Pancreas (tissue), 10 donors: ENCODE data around the gene LRMDA. TPM values are rescaled to one million over a fixed set of nuclear protein-coding genes. Genes with fewer than 3 reads are reported as not detected.
A peak's percentile ranks its signal among the peaks of the same experiment; 100 is the strongest.

Experiments
- ATAC-seq, 4 donors: fragments of 200-7000 bp; cut with Tn5 transposase; one replicate each; pipeline versions ENCODE4 v1.8.0 to v1.9.1; 2020; ENCODE audit warnings: mild to moderate bottlenecking in 4 of 4, moderate library complexity in 4 of 4
- DNase-seq, 6 donors: peaks; one replicate each; pipeline ENCODE4 v3.0.0-alpha.2; 2020
- FAIRE-seq: peaks from 2 replicates; lab custom pipeline; 2012; peaks lifted over from hg19 to GRCh38; lab: Jason Lieb, UNC
- H3K27ac ChIP-seq, 4 donors: fragments of 200-600 bp; sonication (generic); 1 replicate in 3 of 4; 2 replicates in 1 of 4; pipeline versions ENCODE4 v1.5.0 to v1.8.0; 2020
- H3K27me3 ChIP-seq, 4 donors: fragments of 200-600 bp; one replicate each; pipeline ENCODE4 v1.8.0; 2021
- H3K36me3 ChIP-seq, 3 donors: fragments of 200-600 bp; sonication (generic) in 1 of 3; one replicate each; pipeline versions ENCODE4 v1.5.0 to v1.8.0; 2020 to 2021
- H3K4me1 ChIP-seq, 3 donors: fragments of 200-600 bp; one replicate each; pipeline ENCODE4 v1.8.0; 2021
- H3K4me3 ChIP-seq, 4 donors: fragments of 200-600 bp; sonication (generic) in 2 of 4; one replicate each; pipeline versions ENCODE4 v1.5.0 to v1.8.0; 2020 to 2021
- H3K9me3 ChIP-seq, 4 donors: fragments of 200-600 bp; one replicate each; pipeline ENCODE4 v1.8.0; 2021
- CTCF ChIP-seq, 4 donors: fragments of 200-600 bp; sonication (generic) in 3 of 4; IDR thresholded peaks; one replicate each; pipeline versions ENCODE4 v1.5.0 to v1.8.0; 2021; ENCODE audit warnings: antibody characterized with exemption in 4 of 4
- WGBS, 2 donors: extraction: QIAGEN DNeasy Blood & Tissue Kit; methylation state at CpG; one replicate each; pipeline ENCODE4 v1.1.7; 2013; 5-methylcytosine and 5-hydroxymethylcytosine counted together
- intact Hi-C, 3 donors: fragments of 100-400 bp; cut with DNase I; formaldehyde crosslinking; loops; one replicate each; pipeline versions ENCODE4 v1.11.1 to v1.14.2; 2022
- polyA plus RNA-seq, 2 donors: library from polyadenylated mRNA; stranded (reverse); fragments of 200-250 nt; gene quantifications; one replicate each; pipeline ENCODE4 v1.2.3, GENCODE V29; 2013
- total RNA-seq, 6 donors: library from RNA; stranded (reverse); fragmentation: NEBNext Ultra II Directional in 4 of 6; extraction: Animal tissue kit (Norgen Biotek cat#: 25700) in 4 of 6; gene quantifications; one replicate each; pipeline versions ENCODE4 v1.2.1 to v1.2.4, GENCODE V29; 2021 to 2023
- donor health status: healthy with polysubstance abuse.
- donor health status: DM: no; HTN: no; CAD: no; lungs with moderate emphysema.
- donor health status: DM: no; HTN: no; CAD: no.
- donor health status: control.
- donor health status: control.
- donor health status: Bipolar disorder and iron deficiency.
- donor health status: DM: yes; HTN: yes; CAD: no.
- donor health status: DM: no; HTN: no; CAD: no.
- donor health status: DM: no; HTN: no; CAD: no.
- donor health status: DM: yes; HTN: yes; CAD: no.

The LRMDA gene
- total and polyA plus RNA-seq, 8 donors, result 4.6 to 21.2 (median 13.4) TPM

DNA sequence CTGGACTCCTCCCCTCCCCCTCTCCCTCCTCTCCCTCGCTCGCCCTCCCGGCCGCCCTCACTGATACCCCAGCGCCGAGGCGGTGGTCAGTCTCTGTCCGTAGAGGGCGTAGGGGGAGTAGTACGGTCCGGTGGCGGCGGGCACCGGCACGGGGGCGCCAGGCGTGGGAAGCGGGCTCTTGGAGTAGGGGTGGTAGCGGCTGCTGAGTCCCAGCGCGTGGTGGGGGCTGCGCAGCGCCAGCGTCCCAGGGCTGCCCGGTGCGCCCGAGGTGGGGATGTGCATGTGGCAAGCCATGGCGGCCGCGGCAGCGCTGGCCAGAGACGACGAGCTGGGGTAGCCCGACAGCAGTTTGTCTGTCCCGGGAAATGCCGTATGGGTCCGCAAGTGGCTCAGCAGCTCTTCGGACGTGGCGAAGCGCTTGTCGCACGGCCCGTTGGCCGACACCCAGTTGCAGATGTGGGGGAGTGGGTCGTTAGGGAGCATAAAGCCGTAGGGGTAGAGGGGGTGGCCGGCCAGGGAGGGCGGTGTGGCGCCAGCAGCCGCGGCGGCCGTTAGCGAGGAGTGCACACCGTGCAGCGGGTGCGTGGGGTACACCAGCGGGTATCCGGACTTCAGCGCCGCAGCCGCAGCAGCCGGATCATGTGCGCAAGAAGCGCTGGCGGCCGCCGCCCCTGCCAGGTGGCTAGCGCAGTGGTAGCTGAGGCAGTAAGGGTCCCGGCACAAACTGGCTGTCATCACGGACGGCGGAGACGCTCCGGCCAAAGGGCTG lies 32.5 kb upstream of the LRMDA start:
- Histone ChIP-seq H3K4me3 (peak overlapping the region; percentile 91 to 98 (median 94)), H3K9me3 (no peaks in the 10 kb centered on the region), H3K27me3 (no peaks in the 10 kb centered on the region), H3K36me3 (no peaks in the 10 kb centered on the region), H3K27ac (peak overlapping the region; percentile 97 to 99 (median 98)), H3K4me1 (no peaks in the 10 kb centered on the region)
- intact Hi-C loops, result loop anchor here in 2 of 3 donors (10.0 kb wide), 4 partner anchors 104 to 916 kb away; no protein-coding TSS in a partner anchor
- no peak for FAIRE-seq
- 15 to 19% methylated on average over 68 to 76 of the region's 76 CpGs for WGBS, 2 donors
- TF ChIP-seq CTCF (IDR thresholded peaks at IDR 0.05), result no peak
- no peak for ATAC-seq
- peak; percentile 55 to 90 (median 74) for DNase-seq

DNA sequence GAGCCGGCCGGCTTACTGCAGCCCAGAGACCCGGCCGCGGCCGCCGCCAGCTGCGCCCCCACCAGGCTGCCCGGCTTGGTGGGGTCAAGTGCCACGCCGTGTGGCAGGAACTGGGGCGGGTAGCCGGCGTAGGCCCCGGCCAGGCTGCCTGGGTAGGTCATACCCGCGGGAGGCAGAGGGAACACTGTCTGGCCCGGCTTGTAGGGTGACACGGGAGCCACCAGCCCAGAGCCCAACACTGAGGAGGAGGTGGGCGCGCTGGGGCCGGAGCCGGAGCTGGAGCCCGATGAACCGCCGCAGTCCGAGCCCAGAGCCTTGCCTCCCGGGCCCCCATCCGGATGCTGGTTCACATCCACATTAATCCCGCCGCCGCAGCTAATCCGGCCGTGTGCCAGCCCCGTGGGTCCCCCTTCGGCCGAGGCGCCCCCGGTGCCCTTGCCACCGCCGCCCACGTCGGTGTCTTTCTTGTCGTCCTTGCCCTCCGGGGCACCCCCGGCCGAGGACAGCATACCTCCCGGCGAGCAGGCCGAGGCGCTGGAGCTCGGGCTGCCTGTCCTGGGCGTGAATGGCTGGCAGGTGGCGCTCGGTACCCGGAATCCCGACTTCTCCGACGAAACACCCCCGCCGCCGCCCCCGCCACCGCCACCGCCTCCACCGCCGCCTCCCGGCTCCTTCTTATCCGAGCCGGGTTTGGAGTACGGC lies 31.8 kb upstream of the LRMDA start:
- ATAC-seq (peak; percentile 3 to 19 (median 15)), FAIRE-seq (no peak), DNase-seq (peak; percentile 78 to 94 (median 87))
- Histone ChIP-seq H3K4me1 (no peaks in the 10 kb centered on the region), H3K36me3 (no peaks in the 10 kb centered on the region), H3K27me3 (no peaks in the 10 kb centered on the region), H3K4me3 (peak overlapping the region; percentile 91 to 98 (median 94)), H3K9me3 (no peaks in the 10 kb centered on the region), H3K27ac (peak overlapping the region; percentile 97 to 99 (median 98))
- TF ChIP-seq CTCF (IDR thresholded peaks at IDR 0.05), result peak; percentile 24 to 42 (median 30)
- intact Hi-C loops, result loop anchor here in 2 of 3 donors (10.0 kb wide), 6 partner anchors 105 to 915 kb away; no protein-coding TSS in a partner anchor
- WGBS, 2 donors, result 5 to 7% methylated on average over 48 to 71 of the region's 71 CpGs

DNA sequence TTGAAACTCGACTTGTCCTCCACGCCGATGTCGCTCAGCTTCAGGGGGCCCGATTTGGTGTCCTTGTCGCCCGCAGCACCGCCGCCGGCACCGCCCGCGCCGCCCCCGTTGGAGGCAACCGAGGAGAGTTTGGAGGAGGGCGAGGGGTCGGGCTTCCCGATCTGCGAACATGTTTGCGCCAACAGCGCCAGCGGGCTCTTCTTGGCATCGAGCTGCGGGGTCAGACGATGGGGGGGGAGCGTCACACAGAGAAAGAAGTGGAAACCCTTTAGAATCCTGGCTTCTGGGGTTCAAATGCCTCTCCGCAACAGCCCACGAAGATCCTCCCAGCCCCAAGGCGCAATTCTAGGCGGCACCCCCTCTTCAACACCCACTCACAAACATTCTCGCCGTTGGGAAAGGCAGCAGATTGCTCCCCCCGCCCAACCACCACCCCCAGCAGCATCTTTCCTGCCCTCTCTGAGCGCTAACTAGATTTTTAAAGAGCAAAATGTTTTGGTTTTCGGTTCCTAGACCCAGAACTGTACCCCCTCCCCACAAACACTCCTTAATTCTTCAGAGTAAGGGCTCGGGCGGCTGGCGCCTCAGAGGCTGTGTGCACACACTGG lies 31.2 kb upstream of the LRMDA start:
- WGBS, 2 donors, result 0 to 1% methylated on average over 39 of the region's 39 CpGs
- ATAC-seq (no peak), DNase-seq (peak in 1 of 6 donors; percentile 90), FAIRE-seq (no peak)
- no peaks in the 10 kb centered on the region for H3K36me3 ChIP-seq
- TF ChIP-seq CTCF (IDR thresholded peaks at IDR 0.05), result no peak
- intact Hi-C loops, result loop anchor here in 1 of 3 donors (10.0 kb wide), 2 partner anchors 375 to 525 kb away; no protein-coding TSS in a partner anchor
- no peaks in the 10 kb centered on the region for H3K9me3 ChIP-seq
- peak overlapping the region; percentile 91 to 98 (median 94) for H3K4me3 ChIP-seq
- H3K27ac ChIP-seq, result peak overlapping the region; percentile 97 to 99 (median 98)
- no peaks in the 10 kb centered on the region for H3K4me1 ChIP-seq
- H3K27me3 ChIP-seq, result no peaks in the 10 kb centered on the region

GRCh38 chr10:75400771-75401568 lies 30.5 kb upstream of the LRMDA start:
- WGBS, 2 donors, result 0% methylated on average over 48 to 68 of the region's 68 CpGs

More at GRCh38 chr10:75400771-75401568, 30.5 kb upstream of the LRMDA start:
- Histone ChIP-seq H3K4me1 (no peaks in the 10 kb centered on the region), H3K36me3 (no peaks in the 10 kb centered on the region), H3K9me3 (no peaks in the 10 kb centered on the region), H3K27me3 (no peaks in the 10 kb centered on the region), H3K27ac (peak overlapping the region; percentile 97 to 99 (median 98)), H3K4me3 (peak overlapping the region; percentile 91 to 98 (median 94))
- TF ChIP-seq CTCF (IDR thresholded peaks at IDR 0.05), result no peak
- ATAC-seq (peak in 2 of 4 donors; percentile 2 to 6), FAIRE-seq (no peak), DNase-seq (peak; percentile 55 to 89 (median 75))
- intact Hi-C loops, result loop anchor here in 1 of 3 donors (10.0 kb wide), 2 partner anchors 374 to 524 kb away; no protein-coding TSS in a partner anchor
